ENCODE measurements around the gene CRIM1. TPM values are rescaled to one million over a fixed set of nuclear protein-coding genes. Genes with fewer than 3 reads are reported as not detected.

CRIM1 gene
- total and polyA plus RNA-seq, 2 of the 8 experiments (the other 6 are each of a cell fraction or from before 2014, with no cell fraction given), result 9.4 to 28.4 TPM

DNA sequence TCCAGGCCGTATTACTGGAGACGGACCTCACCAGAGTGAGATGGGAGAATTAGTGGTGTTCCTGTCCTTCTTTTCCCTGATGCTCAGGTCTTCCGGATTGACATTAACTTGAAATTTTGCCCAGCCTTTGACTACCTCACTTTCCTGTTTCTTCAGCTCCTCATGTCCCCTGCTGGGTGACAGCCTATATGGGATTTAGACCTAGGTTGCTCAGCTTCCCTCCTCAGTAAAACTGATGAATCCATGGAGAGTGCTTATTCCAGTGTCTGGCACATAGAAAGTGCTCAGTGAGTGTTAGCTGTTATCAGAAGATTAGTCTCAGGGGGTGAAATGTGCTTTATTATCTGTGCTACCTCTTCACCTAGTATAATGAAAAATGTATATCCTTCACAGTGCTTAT lies 30.0 kb downstream of the CRIM1 start:
- DNase-seq (ENCODE audit: low read depth in 1 of 2, low spot score in 2 of 2) (no peak), FAIRE-seq (no peak)
- no peak overlapping the region for H3K14ac ChIP-seq (ENCODE audit: insufficient read length)
- H3K79me2 ChIP-seq (ENCODE audit: control insufficient read depth in 1 of 2, insufficient read depth in 2 of 2, low read length in 2 of 2), result peaks cover 3 to 94% of the 10 kb centered on the region in 2 experiments; a peak in 3 of 4 replicates
- no peak overlapping the region for H3K27ac ChIP-seq (ENCODE audit: low read depth, low read length)
- ChIA-PET POLR2A (ENCODE audit: partially characterized antibody) (interaction anchor here (1.0 to 1.4 kb wide), 2 partner anchors 9 to 10 kb away, joined by 4 to 5 read pairs; no protein-coding TSS in a partner anchor), CTCF (ENCODE audit: partially characterized antibody) (interaction anchor here (0.7 to 1.1 kb wide), 2 partner anchors 53 to 75 kb away, joined by 4 to 5 read pairs; no protein-coding TSS in a partner anchor)
- peaks cover 3 to 25% (median 14%) of the 10 kb centered on the region in 4 experiments for H3K4me1 ChIP-seq (replicated peaks in 1 of 4; ENCODE audit: control insufficient read depth in 3 of 4, insufficient read depth in 4 of 4, low read length in 3 of 4)
- no peak overlapping the region for H4K91ac ChIP-seq (replicated peaks; ENCODE audit: insufficient read length, low read length)
- no peak overlapping the region for H3K4me3 ChIP-seq (ENCODE audit: extremely low read depth in 1 of 4, insufficient read depth in 2 of 4, low read depth in 3 of 4, low read length in 4 of 4)
- WGBS, 2 experiments (ENCODE audit: extremely low coverage in 1 of 2, insufficient coverage in 1 of 2, insufficient read length in 1 of 2, insufficient replicate concordance in 2 of 2, low coverage in 1 of 2, low lambda C conversion rate in 2 of 2, missing lambda C conversion rate in 1 of 2), result 92% methylated on average over 3 of the region's 3 CpGs; no CpG with 5 or more reads in 1 of the 2 experiments
- no peak overlapping the region for H2BK15ac ChIP-seq (ENCODE audit: low read length)
- H3K4me2 ChIP-seq (ENCODE audit: insufficient read depth in 1 of 2, low read depth in 2 of 2, low read length in 2 of 2), result no peak overlapping the region
- no peak overlapping the region for H2AK5ac ChIP-seq (ENCODE audit: low read depth, low read length)
- H3K4ac ChIP-seq (replicated peaks; ENCODE audit: insufficient read length, low read depth, low read length), result no peak overlapping the region
- peaks cover 7% of the 10 kb centered on the region for H3K79me1 ChIP-seq (ENCODE audit: low read depth, low read length)
- H3K9me3 ChIP-seq (ENCODE audit: insufficient read depth in 2 of 2, low read depth in 1 of 2, low read length in 1 of 2), result no peaks in the 10 kb centered on the region
- TF ChIP-seq HDAC2 (IDR thresholded peaks at IDR 0.05; ENCODE audit: borderline replicate concordance in 1 of 2, low read depth in 2 of 2, low read length in 2 of 2) (no peak), SP1 (IDR thresholded peaks at IDR 0.05; ENCODE audit: low read depth, low read length) (no peak), SP4 (IDR thresholded peaks at IDR 0.05; ENCODE audit: low read length) (no peak), SIX5 (IDR thresholded peaks at IDR 0.05; ENCODE audit: low read depth, low read length) (no peak), NANOG (IDR thresholded peaks at IDR 0.05; ENCODE audit: insufficient read depth, low read depth, low read length, poor library complexity, severe bottlenecking) (no peak), TCF12 (IDR thresholded peaks at IDR 0.05; ENCODE audit: low read depth, low read length) (no peak)
- H3K27me3 ChIP-seq (replicated peaks in 1 of 4; ENCODE audit: control insufficient read depth in 3 of 4, extremely low read depth in 1 of 4, insufficient read depth in 3 of 4, low read length in 3 of 4), result no peaks in the 10 kb centered on the region
- no peak overlapping the region for H2BK12ac ChIP-seq (ENCODE audit: low read depth, low read length)
- H3K18ac ChIP-seq (ENCODE audit: extremely low read depth, low read length), result no peak overlapping the region
- no peak overlapping the region for H3K23ac ChIP-seq (ENCODE audit: insufficient read length)
- H4K20me1 ChIP-seq (replicated peaks in 1 of 2; ENCODE audit: control insufficient read depth in 1 of 2, insufficient read depth in 2 of 2, low read length in 2 of 2), result peaks cover 2 to 7% of the 10 kb centered on the region in 2 experiments
- H2BK20ac ChIP-seq (ENCODE audit: low read length), result no peak overlapping the region
- no peak overlapping the region for H3K56ac ChIP-seq (replicated peaks; ENCODE audit: insufficient read length, low read depth, low read length)
- no peak overlapping the region for H2AFZ ChIP-seq (ENCODE audit: low read length)
- no peak overlapping the region for H4K5ac ChIP-seq (ENCODE audit: insufficient read length, low read depth, low read length)
- H3K36me3 ChIP-seq (ENCODE audit: control insufficient read depth in 2 of 4, insufficient read depth in 4 of 4, low read length in 3 of 4), result peaks cover 0 to 3% (median 1%) of the 10 kb centered on the region in 4 experiments; a peak in 1 of 8 replicates
- no peaks in the 10 kb centered on the region for H3K23me2 ChIP-seq (ENCODE audit: low read depth, low read length)
- H3K9ac ChIP-seq (replicated peaks in 1 of 4; ENCODE audit: extremely low read depth in 1 of 4, low read depth in 3 of 4, low read length in 3 of 4), result no peak overlapping the region
- no peak overlapping the region for H4K8ac ChIP-seq (ENCODE audit: extremely low read depth, insufficient read depth, low read length)
- H2BK5ac ChIP-seq (ENCODE audit: low read depth, low read length), result no peak overlapping the region
- no peak overlapping the region for H2BK120ac ChIP-seq (replicated peaks; ENCODE audit: low read depth, low read length)
